GM06990 (cell line): Measurements from ENCODE around the gene MCRIP1.

Experiments used
- DNase-seq: peaks from one replicate; pipeline ENCODE4 v3.0.0-alpha.2; 2011; ENCODE audit not compliant: insufficient read length; ENCODE audit errors: extremely low read depth
- H3K27me3 ChIP-seq: replicated peaks from 2 replicates; pipeline ENCODE4 v1.6.0; 2011; ENCODE audit warnings: low read length; ENCODE audit not compliant: control insufficient read depth, insufficient read depth
- H3K36me3 ChIP-seq: 2 replicates; pipeline ENCODE4 v1.5.1; 2011; ENCODE audit warnings: low read length; ENCODE audit not compliant: control insufficient read depth, insufficient read depth
- H3K4me3 ChIP-seq: replicated peaks from 2 replicates; pipeline ENCODE4 v1.5.1; 2011; ENCODE audit warnings: low read depth, mild to moderate bottlenecking, control low read depth, low read length
- CTCF ChIP-seq: IDR thresholded peaks from 2 replicates; pipeline ENCODE4 v1.5.1; 2011; ENCODE audit warnings: low read length, control low read depth, mild to moderate bottlenecking, inconsistent platforms; ENCODE audit not compliant: insufficient read depth, poor library complexity, severe bottlenecking

The MCRIP1 gene

GRCh38 chr17:81863123-81863675 lies 30.1 kb upstream of the MCRIP1 start:
- no peak for DNase-seq
- TF ChIP-seq CTCF = no peak
- peaks cover 36% of the 10 kb centered on the region for H3K36me3 ChIP-seq
- no peaks in the 10 kb centered on the region for H3K27me3 ChIP-seq
- H3K4me3 ChIP-seq = no peak overlapping the region; the same call in 1 of the 2 replicates

GRCh38 chr17:81860756-81861568 lies 27.9 kb upstream of the MCRIP1 start:
- Histone ChIP-seq H3K4me3 (peak overlapping the region; percentile 87), H3K27me3 (no peaks in the 10 kb centered on the region), H3K36me3 (peaks cover 33% of the 10 kb centered on the region)
- TF ChIP-seq CTCF = no peak
- peak; percentile 100 for DNase-seq

GRCh38 chr17:81859906-81860755 lies 27.0 kb upstream of the MCRIP1 start, which contains the start of gene P4HB:
TSS of gene P4HB (minus strand) at chr17:81860535. CDS start at chr17:81860471, 64 bp downstream.
- Histone ChIP-seq H3K4me3 (peak within 1 kb of the TSS; percentile 87), H3K27me3 (no peaks in the 10 kb centered on the region), H3K36me3 (peaks cover 28% of the 10 kb centered on the region)
- no peak for TF ChIP-seq CTCF
- DNase-seq = peak; percentile 50

- no peak for DNase-seq
- Histone ChIP-seq H3K36me3 (peaks cover 32% of the 10 kb centered on the region), H3K4me3 (peak overlapping the region; percentile 84), H3K27me3 (no peaks in the 10 kb centered on the region)
- TF ChIP-seq CTCF = no peak
Measured at GRCh38 chr17:81858967-81859905, 26.1 kb upstream of the MCRIP1 start.
